Stimulated activated CD4-positive, alpha-beta T cell treated with anti-CD3 and anti-CD28 coated beads, Interleukin-12 subunit alpha, Interleukin-12 subunit beta, amount 100 ng/mL, for 24 hours (primary cell): Measurements from ENCODE around the gene CNTRL.

ENCODE experiments used
- DNase-seq, 2 experiments: peaks; one replicate each; pipeline ENCODE4 v3.0.0-alpha.2; 2020; ENCODE audit warnings: low read depth in 2 of 2

The CNTRL gene

DNA sequence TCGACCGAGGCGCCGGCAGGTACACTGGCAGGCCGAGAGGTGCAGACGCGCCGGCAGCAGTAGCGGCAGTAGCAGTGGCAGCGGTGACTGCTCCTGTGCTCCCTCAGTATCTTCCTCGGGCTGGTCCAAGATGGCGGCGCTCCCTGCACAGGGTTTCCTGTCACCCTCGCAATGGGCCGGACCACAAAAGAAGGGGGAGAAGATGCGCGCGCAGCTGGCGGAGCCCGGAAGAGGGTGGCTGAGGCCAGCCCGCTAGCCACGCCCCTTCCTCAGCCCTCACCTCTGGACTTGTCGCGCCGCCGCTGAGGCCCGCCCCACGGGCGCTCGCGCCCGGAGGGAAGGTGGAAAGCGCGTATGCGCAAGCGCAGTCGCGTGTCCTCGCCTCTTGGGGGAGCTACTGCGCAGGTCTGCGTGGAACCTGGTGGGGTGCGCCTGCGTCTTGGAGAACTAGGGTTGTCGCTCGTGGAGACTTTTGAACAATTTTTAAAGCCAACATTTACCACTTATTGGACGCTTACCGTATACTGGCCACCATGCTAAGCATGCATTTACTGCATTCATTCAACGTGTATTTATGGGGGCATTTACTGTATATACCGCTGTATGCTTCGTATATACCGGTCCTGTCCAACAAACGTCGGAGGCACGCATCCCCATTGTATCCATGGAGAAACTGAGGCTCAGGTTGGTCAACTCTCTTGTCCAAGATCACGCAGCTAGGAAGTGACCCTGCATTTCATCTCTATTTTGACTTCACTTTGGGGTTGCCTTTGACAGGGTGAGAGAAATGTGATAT, 127.2 kb downstream of the CNTRL start, which contains the start of gene RAB14:
RAB14 (minus strand) TSS at position 132 of the 796 bp plus-strand sequence. CDS start 8,457 bp downstream, outside the sequence.
- DNase-seq, result peak; percentile 100

- DNase-seq, result no peak
Measured at GRCh38 chr9:121204121-121204520, 129.4 kb downstream of the CNTRL start.

DNA sequence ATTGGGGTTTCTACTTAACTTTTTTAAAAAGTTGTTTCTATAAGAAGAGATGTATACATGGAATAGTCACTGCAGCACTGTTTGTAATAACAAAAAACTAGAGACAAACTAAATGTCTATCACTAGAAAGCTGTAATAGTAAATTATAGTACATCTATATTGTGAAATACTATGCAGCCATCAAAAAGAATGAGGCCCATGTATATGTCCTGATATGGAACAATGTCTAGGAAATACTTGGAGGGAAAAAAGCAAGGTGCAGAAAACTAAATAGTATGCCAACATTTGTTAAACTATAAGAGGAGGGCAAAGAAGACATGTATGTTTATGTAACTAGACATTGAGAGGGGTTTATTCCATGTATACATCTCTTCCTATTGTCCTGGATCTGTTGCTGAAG, 129.9 kb downstream of the CNTRL start:
- no peak for DNase-seq

DNA sequence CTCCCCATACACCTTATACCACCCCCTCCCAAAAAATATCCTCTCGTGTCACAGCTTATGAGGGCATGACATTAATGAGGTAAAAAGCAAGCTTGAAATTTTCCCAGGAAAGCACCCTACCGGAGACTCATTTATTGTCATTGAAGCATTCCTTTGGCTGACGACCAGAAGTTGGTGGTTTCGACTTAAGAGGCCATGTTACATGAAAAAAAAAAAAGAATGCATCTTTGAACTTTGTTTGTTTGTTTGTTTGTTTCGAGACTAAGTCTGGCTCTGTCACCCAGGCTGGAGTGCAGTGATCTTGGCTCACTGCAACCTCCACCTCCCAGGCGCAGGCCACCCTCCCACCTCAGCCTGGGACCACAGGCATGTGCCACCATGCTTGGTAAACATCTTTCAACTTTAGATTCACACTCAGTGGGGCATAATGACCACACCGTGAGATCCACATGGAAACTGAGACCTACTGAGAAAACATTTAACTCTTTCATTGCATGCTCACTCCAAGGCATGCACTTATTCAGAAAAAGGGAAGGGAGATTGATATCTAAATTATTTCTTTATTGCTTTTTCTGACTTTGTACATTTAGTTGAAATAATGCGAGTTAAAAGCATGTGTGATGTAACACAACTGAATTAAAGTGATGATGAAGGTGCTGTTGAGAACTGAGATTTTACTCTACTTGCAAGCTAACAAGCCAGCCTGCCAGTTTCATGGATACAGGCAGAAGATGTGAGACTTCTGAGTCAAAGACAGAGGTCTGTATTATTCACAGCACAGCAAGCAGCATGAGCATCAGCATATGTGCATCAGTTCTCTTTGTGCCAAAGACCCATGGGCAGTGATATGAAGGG, 132.0 kb downstream of the CNTRL start:
- no peak for DNase-seq

DNA sequence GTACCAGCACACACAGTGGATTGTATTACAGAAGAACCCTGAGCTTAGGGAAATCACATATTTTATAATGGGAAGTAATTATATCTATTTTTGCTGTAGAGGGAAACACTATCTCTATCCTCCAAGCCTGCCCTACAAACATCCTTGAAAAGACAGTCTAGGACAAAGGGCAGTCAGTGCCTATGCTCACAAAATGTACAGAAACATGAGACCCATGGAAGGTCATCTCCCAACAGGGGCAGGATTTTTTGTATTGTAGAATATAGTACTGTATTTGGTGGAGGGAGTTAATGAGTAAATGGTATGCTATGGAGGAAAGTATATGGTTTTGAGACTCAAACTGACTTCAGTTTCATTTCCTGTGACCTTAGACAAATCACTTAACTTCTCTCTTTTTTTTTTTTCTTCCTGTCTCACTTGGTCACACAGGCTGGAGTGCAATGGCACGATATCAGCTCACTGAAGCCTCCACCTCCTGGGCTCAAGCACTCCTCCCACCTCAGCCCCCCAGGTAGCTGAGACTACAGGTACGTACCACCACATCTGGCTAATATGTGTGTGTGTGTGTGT, 132.7 kb downstream of the CNTRL start:
- no peak for DNase-seq

GRCh38 chr9:121210536-121210935, 135.8 kb downstream of the CNTRL start:
- no peak for DNase-seq

DNA sequence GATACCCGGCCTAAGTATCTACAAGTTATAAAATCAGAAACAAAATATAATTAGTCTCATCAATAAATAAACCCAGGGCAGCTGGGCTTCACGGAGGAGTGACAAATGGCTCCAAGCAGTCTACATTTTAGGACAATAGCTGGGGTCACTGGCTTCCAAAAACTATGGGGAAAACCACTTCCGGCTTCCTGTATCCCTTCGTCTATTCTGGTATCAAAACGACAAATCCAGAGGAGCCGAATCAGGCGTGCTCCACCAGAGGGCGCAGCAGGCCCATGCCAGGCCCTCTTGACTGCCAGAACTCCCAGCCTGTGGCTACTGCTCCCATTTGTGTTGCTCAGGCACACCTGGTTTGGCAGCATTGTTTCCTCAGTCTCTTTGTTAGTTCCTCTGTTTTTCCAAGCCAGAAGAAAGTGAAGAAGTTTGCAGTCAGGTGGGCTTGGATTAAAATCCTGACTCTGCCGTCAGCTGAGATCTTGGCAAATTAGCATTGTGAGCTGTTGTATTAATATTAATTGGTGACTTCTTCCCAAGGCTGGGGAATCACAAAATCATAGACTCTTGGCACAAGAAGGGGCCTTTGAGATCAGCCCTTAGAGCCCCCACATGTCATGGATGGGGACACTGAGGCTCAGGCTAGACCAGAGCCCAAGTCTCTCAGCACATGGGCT, 138.5 kb downstream of the CNTRL start:
- peak; percentile 54 to 73 for DNase-seq

- no peak for DNase-seq
Measured at GRCh38 chr9:121214005-121214404, 139.2 kb downstream of the CNTRL start.

DNA sequence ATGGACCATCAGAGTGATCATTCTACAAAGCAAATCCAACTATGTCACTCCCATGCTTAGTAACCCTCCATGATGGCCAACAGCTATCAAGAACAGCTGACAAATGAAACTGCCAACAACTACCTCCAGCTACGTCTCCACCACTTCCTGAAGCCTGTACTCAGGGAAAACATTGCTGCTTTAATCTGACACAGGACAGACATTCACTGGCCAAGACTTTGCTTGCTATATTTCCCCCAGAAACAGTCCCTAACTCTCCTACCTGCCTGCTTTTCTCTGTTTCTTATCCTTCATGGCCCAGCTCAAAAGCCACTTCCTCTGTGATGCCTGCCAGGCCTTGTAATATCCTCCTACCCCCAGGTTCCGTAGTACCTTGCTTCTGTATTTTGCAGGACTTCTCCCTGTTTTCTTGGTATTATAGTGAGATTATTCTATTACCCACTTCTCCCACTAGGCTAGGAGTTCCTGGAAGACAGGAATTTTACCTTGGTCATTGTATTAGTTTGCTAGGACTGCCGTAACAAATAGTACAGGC, 141.6 kb downstream of the CNTRL start:
- no peak for DNase-seq

- DNase-seq, result no peak
Measured at GRCh38 chr9:121217609-121218292, 143.0 kb downstream of the CNTRL start.

DNA sequence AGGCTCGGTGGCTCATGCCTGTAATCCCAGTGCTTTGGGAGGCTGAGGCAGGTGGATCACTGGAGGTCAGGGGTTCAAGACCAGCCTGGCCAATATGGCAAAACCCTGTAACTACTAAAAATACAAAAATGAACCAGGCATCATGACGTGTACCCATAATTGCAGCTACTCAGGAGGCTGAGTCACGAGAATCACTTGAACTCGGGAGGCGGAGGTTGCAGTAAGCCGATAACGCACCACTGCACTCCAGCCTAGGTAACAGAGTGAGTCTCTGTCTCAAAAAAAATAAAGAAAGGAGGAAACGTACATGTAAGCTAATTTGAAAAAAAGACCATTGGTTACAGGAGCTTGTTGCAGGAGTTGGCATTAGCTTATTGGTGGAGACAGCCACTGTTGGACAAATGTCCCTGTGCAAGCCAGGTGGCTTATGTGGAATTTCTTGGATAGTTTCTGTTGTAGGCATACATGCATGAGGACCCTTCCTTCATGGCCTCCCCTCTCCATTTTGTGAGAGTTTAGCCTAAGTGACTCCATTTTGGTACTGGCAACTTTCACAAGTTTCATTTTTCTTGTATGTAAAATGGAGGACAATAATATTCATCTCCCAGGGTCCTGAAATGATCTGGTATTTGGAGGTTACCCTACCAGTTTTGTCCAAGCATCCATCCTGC, 143.7 kb downstream of the CNTRL start:
- no peak for DNase-seq

- no peak for DNase-seq
Measured at GRCh38 chr9:121219530-121219929, 144.8 kb downstream of the CNTRL start.

- no peak for DNase-seq
Measured at GRCh38 chr9:121220996-121221663, 146.4 kb downstream of the CNTRL start.

- no peak for DNase-seq
Measured at GRCh38 chr9:121221664-121222055, 146.9 kb downstream of the CNTRL start.

DNA sequence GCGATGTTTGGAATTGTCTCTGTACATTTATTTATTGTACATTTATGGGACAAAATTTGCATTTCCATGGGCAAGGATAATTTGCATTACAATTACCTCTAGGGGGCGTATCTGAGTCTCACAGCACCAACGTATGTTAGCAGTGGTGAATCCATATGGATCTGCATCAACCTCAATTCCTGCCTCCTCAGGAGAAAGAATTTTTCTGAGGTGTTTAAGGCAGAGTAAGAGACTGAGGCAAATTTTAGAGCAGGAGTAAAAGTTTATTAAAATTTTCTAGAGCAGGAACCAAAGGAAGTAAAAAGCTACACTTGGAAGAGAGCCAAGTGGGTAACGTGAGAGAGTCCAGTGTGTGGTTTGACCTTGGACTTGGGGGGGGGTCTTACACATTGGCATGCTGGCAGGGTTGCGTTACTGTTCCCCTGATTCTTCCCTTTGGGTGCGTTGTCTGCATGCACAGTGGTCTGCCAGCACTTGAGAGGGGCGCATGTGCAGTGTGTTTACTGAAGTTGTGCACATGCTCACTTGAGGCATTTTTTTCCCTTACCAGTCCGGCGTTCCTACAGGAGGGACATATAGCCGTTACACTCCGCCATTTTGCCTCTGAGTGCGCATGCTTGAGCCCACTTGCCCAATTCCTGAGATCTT, 147.9 kb downstream of the CNTRL start:
- no peak for DNase-seq

- DNase-seq, result no peak
Measured at GRCh38 chr9:121225240-121225639, 150.5 kb downstream of the CNTRL start.

DNA sequence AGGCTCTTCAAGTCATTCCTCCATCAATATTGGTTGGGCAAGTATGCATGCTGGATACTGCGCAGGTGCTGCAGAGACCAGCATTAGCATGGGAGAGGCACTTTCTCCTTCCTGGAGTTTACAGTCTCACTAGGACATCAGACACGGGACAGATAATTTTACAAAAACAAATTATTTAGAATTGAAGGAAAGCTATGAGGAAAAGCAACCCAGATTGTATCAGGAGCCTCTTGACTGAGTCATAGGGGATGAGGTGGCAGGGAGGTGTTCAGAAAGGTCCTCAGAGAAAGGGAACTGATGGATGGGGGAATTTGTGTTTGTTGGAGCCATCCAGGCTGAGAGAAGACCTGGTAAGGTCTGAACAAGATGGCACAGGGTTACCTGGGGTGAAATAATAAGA, 151.4 kb downstream of the CNTRL start:
- no peak for DNase-seq
